IMR-90 (cell line): ENCODE measurements around the gene PEAK1. TPM values are rescaled to one million over a fixed set of nuclear protein-coding genes. Genes with fewer than 3 reads are reported as not detected.

Experiments
- ATAC-seq: fragments of 200-7000 bp; cut with Tn5 transposase; 2 replicates; pipeline ENCODE4 v1.9.1; 2020; ENCODE audit warnings: low read depth, mild to moderate bottlenecking, moderate library complexity
- BruUV-seq: library from RNA; stranded (reverse); fragments of 400-500 nt; replicated peaks from 2 replicates; lab custom pipeline; 2021; lab: Mats Ljungman, UMichigan
- CTCF ChIA-PET: fragments of 300-600 bp; formaldehyde crosslinking; extraction: SDS; loops from one replicate; lab custom pipeline; 2021; ENCODE audit warnings: antibody characterized with exemption; lab: Yijun Ruan, JAX
- POLR2A ChIA-PET: fragments of 300-600 bp; sonication (Branson Sonifier 250); formaldehyde crosslinking; loops from one replicate; lab custom pipeline; 2022; ENCODE audit warnings: antibody characterized with exemption; ENCODE audit not compliant: unreplicated experiment; lab: Charles Lee
- DNase-seq: peaks from one replicate; pipeline ENCODE4 v3.0.0; 2013
- H2AFZ ChIP-seq: replicated peaks from 2 replicates; pipeline ENCODE3; 2013; ENCODE audit warnings: low read length, mild to moderate bottlenecking; ENCODE audit not compliant: poor library complexity
- H2AK5ac ChIP-seq: 2 replicates; pipeline ENCODE4 v1.6.1; 2013; ENCODE audit warnings: low read depth, low read length, inconsistent platforms
- H2AK9ac ChIP-seq: replicated peaks from 2 replicates; pipeline ENCODE3; 2013; ENCODE audit warnings: mild to moderate bottlenecking, low read depth, low read length, moderate library complexity; ENCODE audit not compliant: poor library complexity
- H2BK120ac ChIP-seq: 2 replicates; pipeline ENCODE4 v1.6.1; 2013; ENCODE audit warnings: low read depth, low read length, inconsistent platforms
- H2BK15ac ChIP-seq: 3 replicates; pipeline ENCODE4 v1.6.1; 2013; ENCODE audit warnings: low read depth, low read length, inconsistent platforms
- H2BK20ac ChIP-seq: 2 replicates; pipeline ENCODE4 v1.6.1; 2013; ENCODE audit warnings: low read depth, mild to moderate bottlenecking, inconsistent platforms, low read length, moderate library complexity
- H2BK5ac ChIP-seq: 2 replicates; pipeline ENCODE4 v1.6.1; 2013; ENCODE audit warnings: mild to moderate bottlenecking, low read depth, low read length, inconsistent platforms; ENCODE audit not compliant: poor library complexity, severe bottlenecking
- H3K14ac ChIP-seq: replicated peaks from 2 replicates; pipeline ENCODE4 v1.6.1; 2013; ENCODE audit warnings: low read depth, low read length, inconsistent platforms
- H3K18ac ChIP-seq: 2 replicates; pipeline ENCODE4 v1.6.1; 2013; ENCODE audit warnings: low read depth, low read length, control low read depth
- H3K23ac ChIP-seq: 2 replicates; pipeline ENCODE4 v1.6.1; 2013; ENCODE audit warnings: low read depth, low read length, inconsistent platforms
- H3K27ac ChIP-seq: 2 replicates; pipeline ENCODE4 v1.5.1; 2013; ENCODE audit warnings: mild to moderate bottlenecking, control low read depth, low read length; ENCODE audit not compliant: insufficient read depth
- H3K27me3 ChIP-seq: 2 replicates; pipeline ENCODE4 v1.6.1; 2013; ENCODE audit warnings: low read length; ENCODE audit not compliant: control insufficient read depth, insufficient read depth
- H3K36me3 ChIP-seq: 2 replicates; pipeline ENCODE4 v1.6.1; 2013; ENCODE audit warnings: low read length, mixed read lengths; ENCODE audit not compliant: control insufficient read depth, insufficient read depth
- H3K4ac ChIP-seq: 2 replicates; pipeline ENCODE4 v1.6.1; 2013; ENCODE audit warnings: low read depth, low read length, inconsistent platforms
- H3K4me1 ChIP-seq: 2 replicates; pipeline ENCODE4 v1.6.1; 2013; ENCODE audit warnings: low read length, mixed read lengths; ENCODE audit not compliant: control insufficient read depth, insufficient read depth
- H3K4me2 ChIP-seq: 2 replicates; pipeline ENCODE4 v1.6.1; 2013; ENCODE audit warnings: low read depth, mild to moderate bottlenecking, control low read depth, low read length, moderate library complexity
- H3K4me3 ChIP-seq: 2 replicates; pipeline ENCODE4 v1.5.1; 2013; ENCODE audit warnings: low read depth, mild to moderate bottlenecking, control low read depth, low read length, moderate library complexity; ENCODE audit not compliant: insufficient read depth
- H3K56ac ChIP-seq: 2 replicates; pipeline ENCODE4 v1.6.1; 2013; ENCODE audit warnings: low read length, inconsistent platforms; ENCODE audit not compliant: insufficient read depth; ENCODE audit errors: extremely low read depth
- H3K79me1 ChIP-seq, 2 experiments: 2 replicates each; pipeline ENCODE4 v1.6.1; 2013; ENCODE audit warnings: low read length in 2 of 2, inconsistent platforms in 1 of 2, low read depth in 1 of 2
- H3K9ac ChIP-seq: 2 replicates; pipeline ENCODE4 v1.6.1; 2013; ENCODE audit warnings: low read depth, low read length, control low read depth
- H3K9me1 ChIP-seq: 2 replicates; pipeline ENCODE4 v1.6.1; 2013; ENCODE audit warnings: low read length, inconsistent platforms; ENCODE audit not compliant: insufficient read depth
- H3K9me3 ChIP-seq: 2 replicates; pipeline ENCODE4 v1.6.1; 2013; ENCODE audit warnings: low read length; ENCODE audit not compliant: control insufficient read depth, insufficient read depth
- H4K20me1 ChIP-seq: 2 replicates; pipeline ENCODE4 v1.6.1; 2013; ENCODE audit warnings: low read length, inconsistent platforms; ENCODE audit not compliant: insufficient read depth
- H4K5ac ChIP-seq: 2 replicates; pipeline ENCODE4 v1.6.1; 2013; ENCODE audit warnings: mild to moderate bottlenecking, low read depth, low read length, control low read depth
- H4K8ac ChIP-seq, 2 experiments: 2 replicates each; pipeline ENCODE4 v1.6.1; 2013; ENCODE audit warnings: low read depth in 2 of 2, low read length in 2 of 2, control low read depth in 1 of 2, inconsistent platforms in 1 of 2
- H4K91ac ChIP-seq: 2 replicates; pipeline ENCODE4 v1.6.1; 2013; ENCODE audit warnings: low read depth, low read length, inconsistent platforms; ENCODE audit not compliant: insufficient read depth
- BHLHE40 ChIP-seq: fragments of 150-350 bp; IDR thresholded peaks from 2 replicates; pipeline ENCODE4 v1.6.1; 2016; ENCODE audit warnings: mild to moderate bottlenecking, low read depth, low read length
- CEBPB ChIP-seq: IDR thresholded peaks from 2 replicates; pipeline ENCODE4 v1.6.1; 2012; ENCODE audit warnings: low read depth, low read length, improper control_type of control experiment
- CHD1 ChIP-seq: IDR thresholded peaks from 2 replicates; pipeline ENCODE4 v1.6.1; 2012; ENCODE audit warnings: low read depth, low read length, improper control_type of control experiment
- FOS ChIP-seq: fragments of 150-350 bp; IDR thresholded peaks from 2 replicates; pipeline ENCODE4 v1.6.1; 2016; ENCODE audit warnings: low read depth, low read length
- MAFK ChIP-seq: IDR thresholded peaks from 2 replicates; pipeline ENCODE4 v1.6.1; 2012; ENCODE audit warnings: low read depth, low read length, improper control_type of control experiment
- MAZ ChIP-seq: IDR thresholded peaks from 2 replicates; pipeline ENCODE4 v1.6.1; 2012; ENCODE audit warnings: low read depth, mild to moderate bottlenecking, low read length, improper control_type of control experiment, moderate library complexity, borderline replicate concordance
- MXI1 ChIP-seq: IDR thresholded peaks from 2 replicates; pipeline ENCODE4 v1.6.1; 2012; ENCODE audit warnings: low read depth, mild to moderate bottlenecking, low read length, moderate library complexity, borderline replicate concordance
- NFE2L2 ChIP-seq: fragments of 150-350 bp; IDR thresholded peaks from 2 replicates; pipeline ENCODE4 v1.6.1; 2016; ENCODE audit warnings: low read depth, mild to moderate bottlenecking, low read length
- POLR2A ChIP-seq: IDR thresholded peaks from 2 replicates; pipeline ENCODE4 v1.6.1; 2012; ENCODE audit warnings: mild to moderate bottlenecking, low read depth, low read length
- RAD21 ChIP-seq: IDR thresholded peaks from 2 replicates; pipeline ENCODE4 v1.6.1; 2012; ENCODE audit warnings: low read length, improper control_type of control experiment
- RCOR1 ChIP-seq: IDR thresholded peaks from 2 replicates; pipeline ENCODE4 v1.6.1; 2012; ENCODE audit warnings: mild to moderate bottlenecking, low read length, improper control_type of control experiment; ENCODE audit not compliant: insufficient replicate concordance
- RFX5 ChIP-seq: IDR thresholded peaks from 2 replicates; pipeline ENCODE4 v1.8.0; 2012; ENCODE audit warnings: low read depth, mild to moderate bottlenecking, low read length, moderate library complexity
- SMC3 ChIP-seq: fragments of 150-350 bp; IDR thresholded peaks from 2 replicates; pipeline ENCODE4 v1.6.1; 2016; ENCODE audit warnings: low read depth, mild to moderate bottlenecking, antibody characterized with exemption, low read length, moderate library complexity
- WGBS, 2 experiments: methylation state at CpG; one replicate each; pipeline versions ENCODE4 v1.1.5 to v1.1.7; 2013; ENCODE audit warnings: missing lambda C conversion rate in 2 of 2; ENCODE audit not compliant: insufficient read length in 1 of 2; ENCODE audit errors: extremely low coverage in 2 of 2; 5-methylcytosine and 5-hydroxymethylcytosine counted together
- dilution Hi-C: fragments of 300-500 bp; cut with HindIII; formaldehyde crosslinking; loops from one replicate; pipeline ENCODE4 v1.14.3; 2018; ENCODE audit warnings: low sequenced_read_pairs; ENCODE audit not compliant: unreplicated experiment
- in situ Hi-C: fragments of 300-500 bp; cut with MboI; formaldehyde crosslinking; loops from 3 replicates; pipeline ENCODE4 v1.14.3; 2019; ENCODE audit warnings: low sequenced_read_pairs, inconsistent platforms, mixed read lengths
- intact Hi-C: fragments of 100-400 bp; cut with micrococcal nuclease; formaldehyde crosslinking; loops from 2 replicates; pipeline ENCODE4 v1.10.0; 2022
- polyA plus RNA-seq, 3 experiments: library from polyadenylated mRNA; depleted of rRNA; stranded (reverse); fragments of >200 nt; gene quantifications; 2 replicates each; pipeline ENCODE4 v1.2.3, GENCODE V29; 2012; ENCODE audit warnings: low replicate concordance in 1 of 3
- total RNA-seq: library from RNA; depleted of rRNA; stranded (reverse); fragments of >200 nt; gene quantifications from 2 replicates; pipeline ENCODE4 v1.2.3, GENCODE V29; 2012
- TF ChIP-seq, protein P1 (sequence below): conservative IDR thresholded peaks from 2 replicates; pipeline ENCODE4 v1.5.1; 2012; ENCODE audit warnings: mild to moderate bottlenecking, low read depth, low read length, improper control_type of control experiment
- TF ChIP-seq, protein P2 (sequence below): fragments of 150-350 bp; IDR thresholded peaks from 2 replicates; pipeline ENCODE4 v1.6.1; 2017; ENCODE audit warnings: mild to moderate bottlenecking, antibody characterized with exemption, low read length, low read depth
- TF ChIP-seq, protein P3 (sequence below): fragments of 150-350 bp; IDR thresholded peaks from 2 replicates; pipeline ENCODE4 v1.6.1; 2016; ENCODE audit warnings: low read depth, mild to moderate bottlenecking, low read length, moderate library complexity, borderline replicate concordance

PEAK1 gene
- total and polyA plus RNA-seq, 2 of the 4 experiments (the other 2 are of a cell fraction) = 21.5 to 43.9 TPM

DNA sequence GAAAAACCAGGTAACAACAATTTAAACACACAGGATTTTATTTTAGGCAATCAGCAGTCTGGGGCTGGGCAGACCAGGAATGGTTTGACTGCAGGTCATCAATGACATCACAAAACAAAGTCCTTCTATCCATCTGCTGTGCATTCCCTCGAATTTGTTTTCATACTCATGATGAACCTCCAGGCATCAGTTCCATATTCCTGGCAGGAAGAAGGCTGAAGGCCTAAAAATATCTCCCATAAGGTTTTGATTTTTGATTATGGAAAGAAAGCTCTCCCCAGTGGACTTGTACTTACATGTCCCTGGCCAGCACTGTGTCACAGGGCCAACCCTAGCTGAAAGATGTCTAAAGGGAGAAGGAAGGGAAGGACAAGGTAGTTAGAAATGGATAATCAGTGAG, 107.4 kb downstream of the PEAK1 start:
- intact Hi-C loops (no loop called here), in situ Hi-C loops (no loop called here), dilution Hi-C loops (no loop called here)
- Histone ChIP-seq H2BK15ac (no peak overlapping the region), H3K27ac (no peak overlapping the region), H3K9me3 (no peaks in the 10 kb centered on the region), H3K4ac (no peak overlapping the region), H3K79me1 (peaks cover 9 to 60% of the 10 kb centered on the region in 2 experiments), H3K4me1 (peaks cover 13% of the 10 kb centered on the region), H2BK120ac (peak overlapping the region; percentile 53), H3K4me2 (no peak overlapping the region), H2AK9ac (no peak overlapping the region), H4K8ac (peak overlapping the region in 1 of 2 experiments; percentile 51; a peak in 1 of 4 replicates), H3K9ac (no peak overlapping the region), H3K36me3 (no peaks in the 10 kb centered on the region), H2BK20ac (no peak overlapping the region), H2BK5ac (peak overlapping the region; percentile 80), H3K56ac (no peak overlapping the region), H3K14ac (peak overlapping the region; percentile 85; the same call in 1 of the 2 replicates), H4K20me1 (peaks cover 43% of the 10 kb centered on the region), H3K18ac (peak overlapping the region; percentile 18; the same call in 1 of the 2 replicates), H4K91ac (no peak overlapping the region), H3K23ac (peak overlapping the region; percentile 92; the same call in 1 of the 2 replicates), H3K4me3 (no peak overlapping the region), H3K9me1 (peaks cover 4% of the 10 kb centered on the region; the same call in 1 of the 2 replicates), H2AFZ (no peak overlapping the region), H4K5ac (no peak overlapping the region; the same call in 1 of the 2 replicates), H3K27me3 (no peaks in the 10 kb centered on the region), H2AK5ac (no peak overlapping the region)
- no TSS peak for BruUV-seq
- no peak for ATAC-seq
- CTCF ChIA-PET = no interaction called here
- WGBS, 2 experiments = no CpG with 5 or more reads among the region's 1 CpG
- POLR2A ChIA-PET = no interaction called here
- TF ChIP-seq SMC3 (no peak), CEBPB (no peak), CHD1 (no peak), MAZ (no peak), RAD21 (no peak), BHLHE40 (no peak), MXI1 (no peak), FOS (no peak), NFE2L2 (no peak), RCOR1 (no peak), MAFK (no peak), RFX5 (no peak), POLR2A (no peak)
- TF ChIP-seq, protein P1, sequence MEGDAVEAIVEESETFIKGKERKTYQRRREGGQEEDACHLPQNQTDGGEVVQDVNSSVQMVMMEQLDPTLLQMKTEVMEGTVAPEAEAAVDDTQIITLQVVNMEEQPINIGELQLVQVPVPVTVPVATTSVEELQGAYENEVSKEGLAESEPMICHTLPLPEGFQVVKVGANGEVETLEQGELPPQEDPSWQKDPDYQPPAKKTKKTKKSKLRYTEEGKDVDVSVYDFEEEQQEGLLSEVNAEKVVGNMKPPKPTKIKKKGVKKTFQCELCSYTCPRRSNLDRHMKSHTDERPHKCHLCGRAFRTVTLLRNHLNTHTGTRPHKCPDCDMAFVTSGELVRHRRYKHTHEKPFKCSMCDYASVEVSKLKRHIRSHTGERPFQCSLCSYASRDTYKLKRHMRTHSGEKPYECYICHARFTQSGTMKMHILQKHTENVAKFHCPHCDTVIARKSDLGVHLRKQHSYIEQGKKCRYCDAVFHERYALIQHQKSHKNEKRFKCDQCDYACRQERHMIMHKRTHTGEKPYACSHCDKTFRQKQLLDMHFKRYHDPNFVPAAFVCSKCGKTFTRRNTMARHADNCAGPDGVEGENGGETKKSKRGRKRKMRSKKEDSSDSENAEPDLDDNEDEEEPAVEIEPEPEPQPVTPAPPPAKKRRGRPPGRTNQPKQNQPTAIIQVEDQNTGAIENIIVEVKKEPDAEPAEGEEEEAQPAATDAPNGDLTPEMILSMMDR = no peak
- TF ChIP-seq, protein P2, sequence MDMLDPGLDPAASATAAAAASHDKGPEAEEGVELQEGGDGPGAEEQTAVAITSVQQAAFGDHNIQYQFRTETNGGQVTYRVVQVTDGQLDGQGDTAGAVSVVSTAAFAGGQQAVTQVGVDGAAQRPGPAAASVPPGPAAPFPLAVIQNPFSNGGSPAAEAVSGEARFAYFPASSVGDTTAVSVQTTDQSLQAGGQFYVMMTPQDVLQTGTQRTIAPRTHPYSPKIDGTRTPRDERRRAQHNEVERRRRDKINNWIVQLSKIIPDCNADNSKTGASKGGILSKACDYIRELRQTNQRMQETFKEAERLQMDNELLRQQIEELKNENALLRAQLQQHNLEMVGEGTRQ = no peak
- TF ChIP-seq, protein P3, sequence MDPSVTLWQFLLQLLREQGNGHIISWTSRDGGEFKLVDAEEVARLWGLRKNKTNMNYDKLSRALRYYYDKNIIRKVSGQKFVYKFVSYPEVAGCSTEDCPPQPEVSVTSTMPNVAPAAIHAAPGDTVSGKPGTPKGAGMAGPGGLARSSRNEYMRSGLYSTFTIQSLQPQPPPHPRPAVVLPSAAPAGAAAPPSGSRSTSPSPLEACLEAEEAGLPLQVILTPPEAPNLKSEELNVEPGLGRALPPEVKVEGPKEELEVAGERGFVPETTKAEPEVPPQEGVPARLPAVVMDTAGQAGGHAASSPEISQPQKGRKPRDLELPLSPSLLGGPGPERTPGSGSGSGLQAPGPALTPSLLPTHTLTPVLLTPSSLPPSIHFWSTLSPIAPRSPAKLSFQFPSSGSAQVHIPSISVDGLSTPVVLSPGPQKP = no peak
- DNase-seq = peak; percentile 40
